ENCODE results near the gene SEZ6.

The SEZ6 gene

DNA sequence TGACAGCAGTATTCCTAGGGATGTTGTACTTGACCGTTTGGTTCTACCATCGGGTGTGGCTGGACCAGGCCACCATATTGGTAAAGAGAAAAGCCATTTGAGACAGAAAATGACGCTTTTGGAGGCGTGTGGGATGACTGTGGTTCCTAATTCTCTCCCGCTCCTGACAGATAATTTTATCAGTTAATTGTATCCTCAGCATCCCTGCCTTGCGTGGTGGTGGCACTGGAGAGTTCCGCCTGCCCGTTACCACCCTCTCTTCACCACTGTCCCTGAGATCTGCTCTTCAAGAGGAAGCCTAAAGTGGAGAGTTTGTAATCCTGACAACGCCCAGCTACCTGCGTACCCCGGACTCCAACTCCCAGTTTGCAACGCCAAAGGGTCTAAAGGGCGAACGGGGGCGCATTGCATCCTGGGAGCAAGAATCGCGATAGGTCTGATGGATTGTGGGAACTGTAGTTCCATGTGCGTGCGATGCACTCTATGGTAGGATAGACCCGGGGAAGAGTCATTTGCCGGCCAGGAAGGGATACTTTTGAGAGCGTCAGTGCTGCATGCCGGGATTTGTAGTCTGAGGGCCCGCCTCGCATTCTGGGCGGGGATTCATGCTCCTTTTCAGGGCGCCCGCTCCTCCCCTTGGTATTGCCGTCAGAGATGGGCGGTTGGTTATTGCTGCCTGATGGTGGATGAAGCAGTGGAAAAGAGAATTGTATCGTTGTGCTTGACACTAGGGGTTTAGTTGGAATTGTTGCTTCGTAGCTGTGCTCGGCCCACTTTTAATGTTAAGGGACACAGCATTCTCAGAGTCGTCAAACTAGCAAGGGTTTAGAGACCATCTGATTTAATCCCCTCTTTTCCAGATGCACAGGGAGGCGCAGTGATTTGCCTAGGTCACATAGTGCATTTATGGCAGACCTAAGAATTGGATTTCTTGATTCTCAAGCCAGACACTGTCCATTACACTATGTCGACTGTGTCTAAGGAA lies 53.5 kb downstream of the SEZ6 start:
- peak overlapping the region; percentile 77 for H3K9ac ChIP-seq (ENCODE audit: low read depth, low read length)
- no peaks in the 10 kb centered on the region for H3K9me3 ChIP-seq (ENCODE audit: control insufficient read depth, insufficient read depth, low read length)
- H3K36me3 ChIP-seq (ENCODE audit: control insufficient read depth, insufficient read depth, low read length), result peaks cover 14% of the 10 kb centered on the region
- H3K4me3 ChIP-seq (ENCODE audit: low read depth, low read length), result peak overlapping the region; percentile 75
- H3K27me3 ChIP-seq (ENCODE audit: control insufficient read depth, insufficient read depth, low read length), result no peaks in the 10 kb centered on the region
- H3K4me1 ChIP-seq (ENCODE audit: control insufficient read depth, insufficient read depth, low read length), result peaks cover 26% of the 10 kb centered on the region
- peak overlapping the region; percentile 93 for H3K27ac ChIP-seq (ENCODE audit: low read depth, low read length)

DNA sequence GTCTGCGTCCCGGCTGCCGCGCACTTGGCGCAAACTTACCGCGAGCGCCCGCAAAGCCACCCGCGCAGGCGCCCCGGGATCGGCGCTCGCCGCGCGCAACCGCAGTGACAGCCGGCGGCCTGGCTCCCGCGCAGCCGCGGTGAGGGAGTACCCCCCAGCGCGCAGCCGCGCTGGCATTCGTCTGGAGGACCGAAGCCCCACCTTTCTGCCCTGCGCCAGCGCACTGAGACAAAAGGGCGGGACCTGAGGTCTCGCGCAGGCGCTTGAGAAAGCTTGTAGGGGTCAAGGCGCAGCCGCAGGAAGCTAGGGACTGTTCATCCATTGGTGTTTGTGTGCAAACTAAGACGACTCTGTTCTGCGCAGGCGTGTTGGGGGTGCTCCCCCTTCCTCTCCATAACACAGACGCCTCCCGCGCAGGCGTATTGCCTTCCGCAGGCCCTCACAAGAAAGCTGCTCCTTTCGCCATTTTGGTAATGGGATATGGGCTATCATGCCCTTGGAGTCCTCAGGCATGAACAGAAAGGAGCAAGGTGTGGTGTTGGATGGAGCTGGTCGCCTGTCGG lies 54.3 kb downstream of the SEZ6 start, which contains the start of gene PHF12:
TSS of gene PHF12 (minus strand) at position 91 of the 563 bp plus-strand sequence. CDS start 558 bp downstream, outside the sequence.
- Histone ChIP-seq H3K27ac (ENCODE audit: low read depth, low read length) (peak within 1 kb of the TSS; percentile 93), H3K9ac (ENCODE audit: low read depth, low read length) (peak within 1 kb of the TSS; percentile 81), H3K27me3 (ENCODE audit: control insufficient read depth, insufficient read depth, low read length) (no peaks in the 10 kb centered on the region), H3K9me3 (ENCODE audit: control insufficient read depth, insufficient read depth, low read length) (no peaks in the 10 kb centered on the region), H3K36me3 (ENCODE audit: control insufficient read depth, insufficient read depth, low read length) (peaks cover 17% of the 10 kb centered on the region), H3K4me1 (ENCODE audit: control insufficient read depth, insufficient read depth, low read length) (peaks cover 26% of the 10 kb centered on the region), H3K4me3 (ENCODE audit: low read depth, low read length) (peak within 1 kb of the TSS; percentile 93)

DNA sequence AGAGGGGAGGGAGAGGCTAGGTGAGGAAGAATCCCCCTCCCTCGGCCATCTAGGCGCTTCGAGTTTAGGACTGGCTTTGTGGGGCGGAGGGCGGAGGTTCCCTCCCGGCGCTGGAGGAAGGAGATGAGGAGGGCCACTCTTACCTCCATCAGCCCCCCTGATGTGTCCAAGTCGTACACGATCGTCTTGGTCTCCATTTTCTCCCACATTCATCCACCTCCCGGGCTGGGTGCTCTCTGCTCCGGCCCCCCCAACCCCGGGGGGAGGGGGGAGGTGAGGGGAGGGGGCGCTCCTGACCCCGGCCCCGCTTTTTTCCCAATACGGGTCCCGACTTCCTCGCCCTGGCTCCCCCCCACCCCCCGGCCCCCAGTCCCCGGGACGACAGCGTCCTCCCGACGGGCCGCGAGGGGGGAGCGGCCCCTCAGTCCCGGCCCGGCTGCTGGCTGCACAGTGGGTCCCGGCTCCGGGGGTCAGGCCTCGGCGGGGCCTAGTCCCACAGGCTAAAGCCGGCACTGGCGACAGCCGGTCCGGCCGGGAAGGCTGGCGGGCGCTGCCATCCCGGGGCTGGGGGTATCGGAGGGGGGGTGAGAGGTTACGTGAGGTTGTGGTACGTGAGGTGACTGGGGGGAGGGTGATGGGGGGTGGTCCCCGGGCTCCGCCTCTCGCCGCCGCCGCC lies 54.9 kb downstream of the SEZ6 start:
- Histone ChIP-seq H3K27me3 (ENCODE audit: control insufficient read depth, insufficient read depth, low read length) (no peaks in the 10 kb centered on the region), H3K9me3 (ENCODE audit: control insufficient read depth, insufficient read depth, low read length) (no peaks in the 10 kb centered on the region), H3K9ac (ENCODE audit: low read depth, low read length) (peak overlapping the region; percentile 81), H3K4me1 (ENCODE audit: control insufficient read depth, insufficient read depth, low read length) (peaks cover 25% of the 10 kb centered on the region), H3K36me3 (ENCODE audit: control insufficient read depth, insufficient read depth, low read length) (peaks cover 23% of the 10 kb centered on the region), H3K27ac (ENCODE audit: low read depth, low read length) (peak overlapping the region; percentile 93), H3K4me3 (ENCODE audit: low read depth, low read length) (peak overlapping the region; percentile 93)

DNA sequence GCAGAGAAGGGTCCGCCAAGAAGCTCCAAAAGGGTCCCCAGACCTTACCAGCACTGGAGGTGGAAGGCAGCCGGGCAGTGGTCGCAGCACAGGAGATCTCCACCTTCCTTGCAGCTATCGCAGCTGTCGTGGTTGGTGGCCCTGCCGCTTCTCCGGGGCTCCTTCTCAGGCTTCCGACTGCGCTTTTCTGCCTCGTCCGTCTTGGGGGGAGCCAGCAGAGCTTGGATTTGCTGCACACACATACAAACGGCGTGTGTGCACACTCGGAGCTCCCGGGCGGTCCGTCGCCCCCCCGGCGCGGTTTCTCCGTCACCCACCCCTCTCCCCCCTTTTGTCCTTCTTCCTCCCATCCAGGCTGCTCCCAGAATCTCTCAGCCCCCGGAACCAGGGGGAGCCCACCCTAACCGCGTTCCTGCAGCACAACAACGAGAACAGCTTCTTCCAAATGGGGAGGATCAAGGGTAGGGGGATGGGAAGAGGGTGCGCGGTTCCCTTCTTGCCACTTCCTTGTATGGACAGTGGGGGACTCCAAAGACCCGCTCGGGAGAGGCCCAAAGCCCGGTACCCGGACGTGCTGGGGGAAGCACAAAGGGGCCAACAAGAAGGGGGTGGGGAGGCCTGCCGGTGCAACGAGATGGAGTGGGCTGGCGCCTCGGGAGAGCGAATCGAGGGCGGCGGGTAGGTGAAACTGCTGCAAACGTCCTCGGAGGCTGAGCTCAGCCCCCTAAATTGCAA lies 55.6 kb downstream of the SEZ6 start:
- H3K27ac ChIP-seq (ENCODE audit: low read depth, low read length), result peak overlapping the region; percentile 93
- H3K9ac ChIP-seq (ENCODE audit: low read depth, low read length), result peak overlapping the region; percentile 81
- peak overlapping the region; percentile 93 for H3K4me3 ChIP-seq (ENCODE audit: low read depth, low read length)
- peaks cover 28% of the 10 kb centered on the region for H3K36me3 ChIP-seq (ENCODE audit: control insufficient read depth, insufficient read depth, low read length)
- H3K27me3 ChIP-seq (ENCODE audit: control insufficient read depth, insufficient read depth, low read length), result no peaks in the 10 kb centered on the region
- H3K4me1 ChIP-seq (ENCODE audit: control insufficient read depth, insufficient read depth, low read length), result peaks cover 23% of the 10 kb centered on the region
- no peaks in the 10 kb centered on the region for H3K9me3 ChIP-seq (ENCODE audit: control insufficient read depth, insufficient read depth, low read length)

DNA sequence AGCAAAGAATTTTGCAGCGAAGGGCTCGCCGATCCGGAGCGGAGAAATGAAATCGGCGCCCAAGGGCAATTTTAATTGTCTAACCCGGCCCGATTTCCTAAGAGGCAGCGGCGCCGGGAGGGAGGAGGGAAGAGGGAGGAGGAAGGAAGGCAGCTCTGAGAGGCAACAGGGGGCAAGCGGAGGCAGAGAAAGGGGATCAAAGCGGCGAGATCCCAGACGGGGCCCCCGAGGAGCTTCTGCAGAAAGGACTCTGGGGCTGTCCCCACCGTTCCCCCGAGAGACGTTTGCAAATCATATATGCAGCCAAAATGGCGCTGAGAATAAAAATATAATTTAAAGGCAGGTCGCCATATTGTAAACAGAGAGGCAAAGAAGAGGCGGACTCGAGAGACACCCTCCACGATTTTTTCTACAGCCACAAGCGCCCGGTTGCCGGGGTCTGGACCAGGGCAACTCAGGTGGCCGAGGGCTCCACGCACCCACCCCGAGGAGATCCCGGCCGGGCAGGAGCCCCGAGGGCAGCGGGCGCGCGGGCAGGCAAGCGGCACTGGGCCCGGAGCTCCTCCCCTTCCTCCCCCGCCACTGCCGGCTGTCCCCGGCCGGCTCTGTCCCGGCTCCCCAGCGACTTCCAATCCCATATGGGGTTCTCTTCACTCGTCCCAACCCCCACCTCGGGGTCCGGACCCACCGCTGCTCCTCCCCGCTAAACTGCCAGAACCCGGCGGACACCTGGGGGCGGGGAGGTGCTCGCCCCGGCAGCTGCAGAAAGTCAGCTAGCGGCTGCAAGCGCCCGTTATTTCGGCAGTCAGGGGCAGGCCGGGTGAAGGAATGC lies 56.4 kb downstream of the SEZ6 start:
- Histone ChIP-seq H3K4me1 (ENCODE audit: control insufficient read depth, insufficient read depth, low read length) (peaks cover 23% of the 10 kb centered on the region), H3K36me3 (ENCODE audit: control insufficient read depth, insufficient read depth, low read length) (peaks cover 35% of the 10 kb centered on the region), H3K27ac (ENCODE audit: low read depth, low read length) (peak overlapping the region; percentile 93)

DNA sequence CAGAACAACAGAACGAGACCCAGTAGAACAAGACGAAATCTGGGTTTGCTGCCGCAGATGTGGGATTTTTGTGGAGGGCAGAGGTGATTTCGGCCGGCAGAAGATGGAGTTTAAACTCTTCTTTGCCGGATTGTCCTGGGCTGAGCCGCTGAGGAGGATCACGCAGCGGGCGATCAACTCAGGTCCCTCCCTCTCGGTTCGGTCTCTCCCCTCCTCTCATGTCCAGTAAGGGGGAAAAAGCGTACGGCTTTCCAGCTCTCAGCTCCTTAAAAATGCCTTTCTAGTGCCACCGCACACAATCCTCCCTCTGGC lies 57.0 kb downstream of the SEZ6 start:
- peaks cover 41% of the 10 kb centered on the region for H3K36me3 ChIP-seq (ENCODE audit: control insufficient read depth, insufficient read depth, low read length)
- peak overlapping the region; percentile 93 for H3K4me3 ChIP-seq (ENCODE audit: low read depth, low read length)
- H3K9ac ChIP-seq (ENCODE audit: low read depth, low read length), result peak overlapping the region; percentile 81
- peaks cover 23% of the 10 kb centered on the region for H3K4me1 ChIP-seq (ENCODE audit: control insufficient read depth, insufficient read depth, low read length)
- H3K27me3 ChIP-seq (ENCODE audit: control insufficient read depth, insufficient read depth, low read length), result no peaks in the 10 kb centered on the region
- peak overlapping the region; percentile 93 for H3K27ac ChIP-seq (ENCODE audit: low read depth, low read length)
- H3K9me3 ChIP-seq (ENCODE audit: control insufficient read depth, insufficient read depth, low read length), result no peaks in the 10 kb centered on the region

More for the DNA sequence above, 56.4 kb downstream of the SEZ6 start:
- Histone ChIP-seq H3K27me3 (ENCODE audit: control insufficient read depth, insufficient read depth, low read length) (no peaks in the 10 kb centered on the region), H3K9ac (ENCODE audit: low read depth, low read length) (peak overlapping the region; percentile 81), H3K4me3 (ENCODE audit: low read depth, low read length) (peak overlapping the region; percentile 93), H3K9me3 (ENCODE audit: control insufficient read depth, insufficient read depth, low read length) (no peaks in the 10 kb centered on the region)

DNA sequence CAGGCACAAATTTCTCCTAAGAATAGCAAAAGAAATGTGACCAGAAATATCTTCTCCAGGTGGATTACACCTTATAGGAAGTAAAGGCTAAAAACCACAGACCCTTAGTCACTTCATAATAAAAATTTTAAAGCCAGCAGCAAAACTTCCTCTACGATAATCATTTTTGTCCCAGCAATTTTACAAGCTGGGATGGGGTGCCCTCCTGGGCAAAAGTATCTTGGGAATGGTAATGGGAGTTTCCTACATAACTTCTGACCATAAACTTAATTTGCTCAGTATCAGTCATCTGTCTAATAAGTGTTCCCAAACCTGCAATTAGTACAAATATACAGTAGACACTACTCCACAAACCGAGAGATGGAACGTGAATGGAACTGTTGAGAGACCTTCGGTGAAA lies 57.5 kb downstream of the SEZ6 start:
- Histone ChIP-seq H3K27ac (ENCODE audit: low read depth, low read length) (peak overlapping the region; percentile 93), H3K27me3 (ENCODE audit: control insufficient read depth, insufficient read depth, low read length) (no peaks in the 10 kb centered on the region), H3K9me3 (ENCODE audit: control insufficient read depth, insufficient read depth, low read length) (no peaks in the 10 kb centered on the region), H3K36me3 (ENCODE audit: control insufficient read depth, insufficient read depth, low read length) (peaks cover 46% of the 10 kb centered on the region), H3K4me3 (ENCODE audit: low read depth, low read length) (peak overlapping the region; percentile 93), H3K9ac (ENCODE audit: low read depth, low read length) (peak overlapping the region; percentile 81), H3K4me1 (ENCODE audit: control insufficient read depth, insufficient read depth, low read length) (peaks cover 23% of the 10 kb centered on the region)

DNA sequence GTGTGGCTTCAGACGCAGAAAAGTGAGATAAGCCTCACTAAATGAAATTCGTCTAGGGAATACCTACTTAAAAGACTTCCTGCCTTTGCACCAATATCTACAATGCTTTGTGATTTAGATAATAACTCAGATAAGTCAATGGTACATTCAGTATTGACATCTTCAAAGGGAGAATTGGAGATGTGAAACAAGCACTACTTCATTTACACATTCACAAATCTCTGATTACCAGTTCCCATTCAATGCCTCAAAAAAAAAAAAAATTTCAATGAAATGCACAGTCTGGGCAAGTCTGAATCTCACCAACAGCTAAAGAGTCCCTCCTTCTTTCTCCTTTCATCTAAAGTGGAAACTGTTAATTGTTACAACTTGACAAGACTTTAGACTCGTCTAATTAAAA lies 58.2 kb downstream of the SEZ6 start:
- H3K36me3 ChIP-seq (ENCODE audit: control insufficient read depth, insufficient read depth, low read length), result peaks cover 53% of the 10 kb centered on the region
- H3K9ac ChIP-seq (ENCODE audit: low read depth, low read length), result no peak overlapping the region
- H3K27me3 ChIP-seq (ENCODE audit: control insufficient read depth, insufficient read depth, low read length), result no peaks in the 10 kb centered on the region
- no peak overlapping the region for H3K27ac ChIP-seq (ENCODE audit: low read depth, low read length)
- H3K9me3 ChIP-seq (ENCODE audit: control insufficient read depth, insufficient read depth, low read length), result no peaks in the 10 kb centered on the region
- peak overlapping the region; percentile 93; the same call in 1 of the 2 replicates for H3K4me3 ChIP-seq (ENCODE audit: low read depth, low read length)
- H3K4me1 ChIP-seq (ENCODE audit: control insufficient read depth, insufficient read depth, low read length), result peaks cover 16% of the 10 kb centered on the region

DNA sequence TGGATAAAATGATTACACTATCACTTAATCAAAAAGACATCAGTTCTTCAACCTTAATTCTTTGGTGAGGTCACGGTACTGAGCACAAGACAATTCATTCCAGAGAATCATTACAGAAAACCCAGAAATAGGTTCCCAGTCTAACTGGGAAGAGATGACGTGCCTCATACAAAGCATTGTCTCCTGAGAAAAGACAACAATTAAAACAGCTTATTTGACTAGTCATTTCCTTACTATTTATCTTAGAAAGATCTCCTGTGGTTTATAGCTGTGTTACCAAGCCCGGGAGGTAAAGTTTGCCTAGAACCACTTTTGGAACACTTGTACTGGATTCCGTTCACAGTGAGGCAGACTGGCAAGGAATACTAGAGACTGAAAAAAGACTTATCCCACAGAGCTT lies 59.6 kb downstream of the SEZ6 start:
- Histone ChIP-seq H3K27me3 (ENCODE audit: control insufficient read depth, insufficient read depth, low read length) (no peaks in the 10 kb centered on the region), H3K27ac (ENCODE audit: low read depth, low read length) (peak overlapping the region; percentile 38), H3K36me3 (ENCODE audit: control insufficient read depth, insufficient read depth, low read length) (peaks cover 53% of the 10 kb centered on the region), H3K9me3 (ENCODE audit: control insufficient read depth, insufficient read depth, low read length) (no peaks in the 10 kb centered on the region), H3K9ac (ENCODE audit: low read depth, low read length) (no peak overlapping the region), H3K4me1 (ENCODE audit: control insufficient read depth, insufficient read depth, low read length) (peaks cover 14% of the 10 kb centered on the region), H3K4me3 (ENCODE audit: low read depth, low read length) (no peak overlapping the region)
